ENCODE data around the gene TSPAN4. TPM values are rescaled to one million over a fixed set of nuclear protein-coding genes. Genes with fewer than 3 reads are reported as not detected.

TSPAN4 gene
- total RNA-seq, 1 experiment from 2014 or later, result 150 TPM

DNA sequence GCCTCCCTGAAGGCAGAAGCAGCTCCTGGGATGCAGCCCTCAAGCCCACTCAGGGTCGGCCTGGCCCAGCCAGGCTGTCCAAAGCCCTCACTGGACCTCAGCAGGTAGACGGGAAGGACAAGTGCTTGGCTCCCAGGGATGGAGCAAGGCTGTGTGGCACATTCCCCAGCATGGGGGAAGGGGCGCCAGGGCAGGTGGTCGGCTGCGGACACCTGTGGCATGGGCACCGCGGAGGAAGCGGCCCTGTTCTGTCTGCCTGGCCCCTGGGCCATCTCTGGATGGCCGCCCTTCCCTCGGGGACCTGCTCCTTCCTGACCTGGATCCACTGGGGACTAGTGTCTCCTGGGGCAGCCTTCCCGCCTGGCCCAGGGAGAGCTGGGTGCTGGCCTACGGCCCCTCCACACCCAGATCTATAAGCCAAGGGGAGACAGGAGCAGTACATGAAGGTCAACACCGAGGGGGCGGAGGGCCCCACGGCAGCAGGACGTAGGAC, 42.0 kb downstream of the TSPAN4 start:
- DNase-seq (ENCODE audit: low read depth, low spot score), result no peak
- in situ Hi-C loops (cut with HindIII; ENCODE audit: low pct_unique_long_range_greater_than_20kb, low sequenced_read_pairs), result no loop called here

GRCh38 chr11:886568-886967, 43.9 kb downstream of the TSPAN4 start:
- in situ Hi-C loops (cut with HindIII; ENCODE audit: low pct_unique_long_range_greater_than_20kb, low sequenced_read_pairs), result no loop called here
- no peak for DNase-seq (ENCODE audit: low read depth, low spot score)

GRCh38 chr11:887589-887988, 44.9 kb downstream of the TSPAN4 start:
- no peak for DNase-seq (ENCODE audit: low read depth, low spot score)
- in situ Hi-C loops (cut with HindIII; ENCODE audit: low pct_unique_long_range_greater_than_20kb, low sequenced_read_pairs), result no loop called here

GRCh38 chr11:888310-889212, 45.9 kb downstream of the TSPAN4 start:
- no peak for DNase-seq (ENCODE audit: low read depth, low spot score)
- in situ Hi-C loops (cut with HindIII; ENCODE audit: low pct_unique_long_range_greater_than_20kb, low sequenced_read_pairs), result no loop called here

GRCh38 chr11:889257-889656, 46.6 kb downstream of the TSPAN4 start:
- DNase-seq (ENCODE audit: low read depth, low spot score), result no peak
- in situ Hi-C loops (cut with HindIII; ENCODE audit: low pct_unique_long_range_greater_than_20kb, low sequenced_read_pairs), result no loop called here

DNA sequence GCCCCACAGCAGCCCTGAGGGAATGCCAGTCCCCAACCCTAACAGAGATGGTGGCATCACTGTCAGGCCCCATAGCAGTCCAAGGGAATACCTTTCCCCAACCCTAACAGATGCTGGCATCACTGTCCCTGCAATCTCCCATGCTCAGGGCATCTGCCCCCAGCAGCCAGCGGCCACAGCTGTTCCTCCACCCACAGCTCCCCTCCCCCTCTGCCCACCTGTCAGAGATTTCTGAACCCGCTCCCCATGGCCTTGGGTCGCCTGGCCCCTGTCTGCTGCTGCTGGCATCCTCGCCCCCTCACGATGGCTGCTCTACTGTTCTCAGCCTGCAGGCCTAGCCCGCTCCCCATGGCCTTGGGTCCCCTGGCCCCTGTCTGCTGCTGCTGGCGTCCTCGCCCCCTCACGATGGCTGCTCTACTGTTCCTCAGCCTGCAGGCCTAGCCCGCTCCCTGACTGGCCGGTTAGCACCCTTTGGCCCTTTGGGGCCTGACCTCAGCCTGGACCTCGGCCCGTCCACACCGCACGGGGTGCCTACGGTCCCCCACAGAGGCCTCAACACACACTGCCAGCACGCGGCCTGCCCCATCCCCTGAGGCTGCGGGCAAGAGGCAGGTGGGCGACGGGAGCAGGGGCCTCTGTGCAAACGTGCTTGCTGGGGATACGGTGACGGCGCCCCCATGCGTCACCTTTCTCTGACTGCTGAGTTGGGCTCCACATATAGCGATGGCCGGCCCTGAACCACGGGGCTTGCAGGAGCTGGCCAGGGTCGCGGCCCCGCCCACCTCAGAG, 47.2 kb downstream of the TSPAN4 start:
- DNase-seq (ENCODE audit: low read depth, low spot score), result no peak
- in situ Hi-C loops (cut with HindIII; ENCODE audit: low pct_unique_long_range_greater_than_20kb, low sequenced_read_pairs), result no loop called here

GRCh38 chr11:890794-891540, 48.3 kb downstream of the TSPAN4 start:
- in situ Hi-C loops (cut with HindIII; ENCODE audit: low pct_unique_long_range_greater_than_20kb, low sequenced_read_pairs), result no loop called here
- no peak for DNase-seq (ENCODE audit: low read depth, low spot score)

DNA sequence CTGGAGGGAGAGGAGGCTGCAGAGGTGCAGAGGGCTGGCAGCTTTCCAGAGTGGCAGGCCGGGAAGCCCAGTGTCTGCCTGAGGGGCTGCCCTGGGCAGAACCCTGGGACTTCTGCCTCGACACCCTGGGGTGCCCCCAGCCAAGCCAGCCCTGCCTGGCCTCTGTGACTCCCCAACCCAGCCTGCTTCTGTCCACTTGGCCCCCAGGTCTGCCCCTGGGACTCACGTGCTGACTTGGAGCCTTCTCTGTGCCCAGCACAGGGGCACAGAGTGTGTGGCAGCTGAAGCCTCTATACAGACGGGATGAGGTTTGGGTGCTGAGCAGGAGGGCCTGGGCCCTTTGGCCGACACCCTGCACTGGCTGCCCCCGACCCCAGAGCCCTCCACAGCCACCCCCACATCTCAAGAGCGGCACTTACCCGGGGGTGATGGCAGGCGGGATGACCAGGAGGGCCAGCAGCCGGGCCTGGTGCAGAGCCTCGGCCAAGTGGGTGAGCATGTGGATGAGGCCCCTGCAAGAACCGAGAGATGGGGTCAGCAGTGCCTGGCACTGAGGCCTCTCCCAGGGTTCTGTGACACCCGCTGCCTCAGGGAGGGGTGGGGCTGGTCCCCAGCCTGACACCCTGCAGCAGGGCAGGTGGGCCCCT, 50.5 kb downstream of the TSPAN4 start:
- in situ Hi-C loops (cut with HindIII; ENCODE audit: low pct_unique_long_range_greater_than_20kb, low sequenced_read_pairs), result no loop called here
- DNase-seq (ENCODE audit: low read depth, low spot score), result no peak

DNA sequence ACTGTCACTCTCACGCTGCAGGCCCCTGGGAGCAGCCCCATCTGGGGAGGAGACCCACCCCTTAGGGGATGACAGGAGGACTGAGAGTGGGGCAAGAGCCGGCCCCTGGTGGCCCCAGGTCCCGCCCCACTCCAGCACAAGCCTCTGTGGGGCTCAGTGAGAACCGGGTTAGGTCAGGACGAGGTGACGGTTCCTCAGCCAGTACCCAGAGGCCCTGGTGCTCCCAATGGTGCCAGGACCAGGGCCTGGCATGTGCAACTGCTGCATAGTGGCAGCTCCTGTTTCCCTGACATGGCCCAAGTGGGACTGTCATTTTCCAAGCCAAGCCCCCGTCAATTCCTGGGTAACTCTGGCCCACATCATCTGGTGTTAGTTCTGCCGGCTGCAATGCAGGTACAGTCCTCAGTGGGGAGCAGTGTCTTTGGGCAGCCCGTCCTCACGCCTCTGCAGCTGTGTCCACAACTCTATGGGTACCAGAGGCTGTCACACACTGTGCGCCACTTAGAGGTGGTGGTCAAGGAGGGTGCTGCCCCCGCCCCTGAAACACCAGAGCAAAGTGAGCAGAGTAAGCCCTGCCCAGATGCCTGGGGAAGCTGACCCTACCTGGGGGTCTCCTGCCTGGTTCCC, 52.0 kb downstream of the TSPAN4 start:
- DNase-seq (ENCODE audit: low read depth, low spot score), result no peak
- in situ Hi-C loops (cut with HindIII; ENCODE audit: low pct_unique_long_range_greater_than_20kb, low sequenced_read_pairs), result no loop called here

- no peak for DNase-seq (ENCODE audit: low read depth, low spot score)
- in situ Hi-C loops (cut with HindIII; ENCODE audit: low pct_unique_long_range_greater_than_20kb, low sequenced_read_pairs), result no loop called here
These were observed 52.9 kb downstream of the TSPAN4 start for GRCh38 chr11:895331-896110.

DNA sequence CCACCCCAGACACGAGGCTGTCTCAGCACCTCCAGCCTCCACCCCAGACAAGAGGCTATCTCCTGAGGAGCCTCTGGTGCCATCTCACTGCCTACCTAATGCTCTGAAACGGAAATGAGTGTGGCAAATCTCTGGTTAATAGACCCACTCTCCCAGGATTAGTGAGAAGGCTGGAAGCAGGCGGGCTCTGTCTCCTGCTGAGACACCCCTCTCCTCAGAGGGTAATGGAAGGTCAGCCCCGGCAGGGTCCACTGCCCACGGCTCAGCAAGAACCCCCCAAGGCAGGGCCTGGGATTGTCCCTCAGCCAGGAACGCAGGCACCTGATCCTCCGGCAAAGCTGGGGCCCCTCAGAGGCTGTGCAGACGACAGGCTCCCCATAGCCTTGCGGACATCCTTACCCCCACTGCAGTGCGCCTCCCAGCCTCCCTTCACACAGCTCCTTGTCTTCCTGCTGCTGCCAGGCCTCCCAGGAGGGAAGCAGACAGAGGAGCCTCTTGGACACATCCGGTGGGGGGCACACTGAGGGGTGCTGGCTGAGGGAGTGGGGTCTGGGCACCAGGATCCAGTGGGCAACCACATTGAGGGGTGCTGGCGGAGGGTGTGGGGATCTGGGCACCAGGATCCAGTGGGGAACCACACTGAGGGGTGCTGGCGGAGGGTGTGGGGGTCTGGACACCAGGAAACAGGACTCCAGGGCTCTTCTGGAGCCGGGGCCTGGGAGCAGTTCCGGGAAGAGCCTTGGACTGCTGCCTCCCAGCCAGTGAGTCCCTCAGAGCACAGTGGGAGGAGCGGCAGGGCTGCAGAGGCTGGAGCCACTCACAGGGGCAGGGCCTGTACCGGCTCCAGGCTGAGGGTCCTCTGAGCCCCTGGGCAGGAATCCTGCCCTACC, 54.8 kb downstream of the TSPAN4 start:
- DNase-seq (ENCODE audit: low read depth, low spot score), result no peak
- in situ Hi-C loops (cut with HindIII; ENCODE audit: low pct_unique_long_range_greater_than_20kb, low sequenced_read_pairs), result no loop called here

DNA sequence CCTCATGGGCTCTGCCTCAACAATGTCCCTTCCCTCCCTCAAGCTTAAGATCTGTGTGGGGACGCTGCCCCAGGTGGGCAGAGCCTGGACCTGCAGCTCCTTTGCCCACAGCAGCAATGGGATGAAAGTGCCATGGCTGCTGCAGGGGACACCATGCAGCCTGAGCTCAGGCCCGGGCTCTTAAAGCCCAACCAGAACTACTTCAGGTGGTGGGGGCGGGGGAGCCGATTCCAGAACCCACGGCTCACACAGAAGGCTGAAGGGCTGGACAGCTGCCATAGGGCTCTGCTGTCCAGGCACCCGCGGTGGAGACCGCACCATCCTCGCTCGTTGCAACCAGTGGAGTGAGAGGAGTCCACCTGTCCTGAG, 55.5 kb downstream of the TSPAN4 start:
- peak; percentile 21 for DNase-seq (ENCODE audit: low read depth, low spot score)
- in situ Hi-C loops (cut with HindIII; ENCODE audit: low pct_unique_long_range_greater_than_20kb, low sequenced_read_pairs), result no loop called here

DNA sequence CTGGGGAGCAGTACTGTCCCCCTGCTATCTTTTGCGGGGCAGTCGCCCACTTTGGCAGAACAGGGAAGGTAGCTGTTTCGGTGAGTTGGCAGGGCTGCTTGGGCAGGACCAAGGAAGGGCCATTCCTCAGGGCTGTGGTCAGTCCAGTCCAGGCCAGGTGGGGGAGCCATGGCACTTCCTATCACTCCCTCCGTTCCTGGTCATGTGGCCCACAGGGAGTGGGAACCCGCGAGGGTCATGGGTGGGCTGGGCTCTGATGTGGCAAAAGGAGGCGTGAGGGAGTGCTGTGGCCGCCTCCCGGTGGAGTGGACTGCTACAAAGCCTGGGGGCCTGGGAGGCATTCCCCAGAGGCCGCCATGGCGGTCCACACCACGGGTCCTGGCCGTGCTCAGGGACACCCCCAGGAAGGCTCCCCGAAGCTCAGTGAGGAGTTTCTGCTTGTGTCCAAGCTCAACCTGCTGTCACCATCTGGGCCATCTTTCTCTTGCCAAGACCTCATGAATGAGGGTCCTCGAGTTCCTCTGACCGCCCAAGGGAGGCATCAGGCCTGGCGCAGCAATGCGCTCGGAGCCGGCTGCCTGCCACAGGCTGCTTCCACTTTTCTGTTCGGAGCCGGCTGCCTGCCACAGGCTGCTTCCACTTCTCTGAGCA, 56.0 kb downstream of the TSPAN4 start:
- in situ Hi-C loops (cut with HindIII; ENCODE audit: low pct_unique_long_range_greater_than_20kb, low sequenced_read_pairs), result no loop called here
- DNase-seq (ENCODE audit: low read depth, low spot score), result peak; percentile 47

DNA sequence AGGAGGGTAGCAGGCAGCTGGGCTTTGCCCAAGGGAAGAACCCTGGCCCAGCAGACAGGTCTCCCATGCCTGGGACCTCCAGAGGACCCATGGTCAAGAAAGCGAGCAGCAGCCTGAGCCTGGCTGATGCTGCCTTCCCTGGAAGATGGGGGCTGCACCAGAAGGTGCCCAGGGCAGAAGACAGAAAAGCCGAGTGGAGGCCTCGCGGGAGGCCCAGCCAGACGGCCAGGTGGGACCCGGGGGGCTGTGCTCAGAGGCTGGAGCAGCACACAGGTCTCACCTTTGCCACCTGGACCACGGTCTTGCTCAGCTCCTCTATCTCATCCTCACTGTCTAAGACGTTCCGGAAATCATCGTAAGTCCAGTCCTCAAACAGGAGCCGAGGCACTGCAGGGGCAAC, 57.1 kb downstream of the TSPAN4 start:
- in situ Hi-C loops (cut with HindIII; ENCODE audit: low pct_unique_long_range_greater_than_20kb, low sequenced_read_pairs), result no loop called here
- DNase-seq (ENCODE audit: low read depth, low spot score), result no peak

DNA sequence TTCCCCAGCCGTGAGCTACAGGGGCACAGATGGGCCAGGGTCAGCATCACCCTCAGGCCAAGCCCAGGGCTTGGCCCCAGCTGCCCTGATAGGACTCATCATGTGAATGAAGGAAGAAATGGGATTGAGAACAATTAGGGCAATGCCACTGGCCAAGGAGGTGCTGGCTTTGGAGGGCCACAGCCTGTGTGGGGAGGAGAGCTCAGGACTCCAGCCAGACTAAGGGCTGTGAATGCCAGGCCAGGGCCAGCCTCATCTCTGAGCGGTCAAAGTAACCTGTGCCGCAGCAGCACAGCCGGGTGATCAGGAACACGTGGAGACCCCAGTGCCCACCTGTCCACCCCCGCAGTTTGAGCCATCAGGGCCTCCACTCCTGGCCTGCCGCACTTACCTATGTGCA, 57.9 kb downstream of the TSPAN4 start:
- no peak for DNase-seq (ENCODE audit: low read depth, low spot score)
- in situ Hi-C loops (cut with HindIII; ENCODE audit: low pct_unique_long_range_greater_than_20kb, low sequenced_read_pairs), result no loop called here
